NCI-H345 treated with DMSO at 0.1 percent for 48 hours (cell line): ENCODE results near the gene TSHZ3.

Source experiments
- DNase-seq: peaks from one replicate; lab custom pipeline; 2025; ENCODE audit not compliant: unreplicated experiment; lab: John Stamatoyannopoulos, UW

Gene TSHZ3

DNA sequence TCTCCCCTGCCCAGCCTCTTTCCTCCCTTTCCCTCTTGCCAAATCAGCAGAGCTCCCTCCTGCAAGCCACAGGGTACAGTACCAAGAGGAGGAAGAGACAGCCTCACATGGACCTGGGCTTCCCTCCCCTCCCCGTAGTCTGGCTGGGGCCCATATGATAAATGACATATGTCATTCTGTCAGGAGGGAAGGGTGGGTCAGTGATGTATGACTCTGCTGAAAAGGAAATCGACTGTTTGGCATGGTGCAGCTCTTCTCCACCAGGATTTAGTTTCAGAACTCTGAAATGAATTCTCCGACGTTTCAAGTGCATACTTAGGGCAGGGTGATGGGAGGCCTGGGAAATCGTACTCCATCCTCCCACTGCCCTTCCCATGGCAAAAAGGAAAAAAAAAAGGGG, 9.8 kb downstream of the TSHZ3 start:
- DNase-seq, result no peak

DNA sequence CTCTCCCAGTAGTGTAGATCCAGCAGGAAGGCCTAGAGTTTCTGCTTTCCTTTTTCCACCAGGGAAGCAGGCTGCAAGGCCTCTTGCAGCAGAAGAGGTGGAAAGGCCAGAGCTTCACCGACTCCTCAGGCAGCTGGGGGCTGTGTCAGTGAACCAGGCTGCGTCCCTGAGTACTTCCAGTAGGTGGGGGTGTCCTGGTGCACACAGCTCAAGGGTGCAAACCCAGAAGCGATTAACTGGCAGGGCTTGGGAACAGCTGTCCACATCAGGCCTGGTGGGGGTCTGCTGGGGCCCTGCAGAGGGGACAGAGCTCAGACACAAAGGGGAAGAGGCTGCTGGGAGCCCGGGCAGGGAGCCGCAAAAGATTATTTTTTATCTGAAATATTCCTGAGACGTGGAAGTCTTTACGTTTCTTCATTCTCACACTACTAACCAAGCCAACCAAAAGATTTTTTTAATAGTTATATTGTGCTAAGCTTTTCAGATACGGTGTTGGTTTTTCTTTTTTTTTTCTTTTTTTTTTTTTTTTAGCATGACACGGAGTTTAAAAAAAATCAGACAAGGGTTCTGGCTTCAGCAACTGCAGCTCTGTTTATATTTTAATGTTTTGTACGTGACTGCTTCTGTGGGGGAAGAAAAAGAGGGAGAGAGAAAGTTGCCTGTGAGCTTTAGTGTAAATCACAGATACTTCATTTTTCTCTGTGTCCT, 11.0 kb downstream of the TSHZ3 start:
- no peak for DNase-seq

DNA sequence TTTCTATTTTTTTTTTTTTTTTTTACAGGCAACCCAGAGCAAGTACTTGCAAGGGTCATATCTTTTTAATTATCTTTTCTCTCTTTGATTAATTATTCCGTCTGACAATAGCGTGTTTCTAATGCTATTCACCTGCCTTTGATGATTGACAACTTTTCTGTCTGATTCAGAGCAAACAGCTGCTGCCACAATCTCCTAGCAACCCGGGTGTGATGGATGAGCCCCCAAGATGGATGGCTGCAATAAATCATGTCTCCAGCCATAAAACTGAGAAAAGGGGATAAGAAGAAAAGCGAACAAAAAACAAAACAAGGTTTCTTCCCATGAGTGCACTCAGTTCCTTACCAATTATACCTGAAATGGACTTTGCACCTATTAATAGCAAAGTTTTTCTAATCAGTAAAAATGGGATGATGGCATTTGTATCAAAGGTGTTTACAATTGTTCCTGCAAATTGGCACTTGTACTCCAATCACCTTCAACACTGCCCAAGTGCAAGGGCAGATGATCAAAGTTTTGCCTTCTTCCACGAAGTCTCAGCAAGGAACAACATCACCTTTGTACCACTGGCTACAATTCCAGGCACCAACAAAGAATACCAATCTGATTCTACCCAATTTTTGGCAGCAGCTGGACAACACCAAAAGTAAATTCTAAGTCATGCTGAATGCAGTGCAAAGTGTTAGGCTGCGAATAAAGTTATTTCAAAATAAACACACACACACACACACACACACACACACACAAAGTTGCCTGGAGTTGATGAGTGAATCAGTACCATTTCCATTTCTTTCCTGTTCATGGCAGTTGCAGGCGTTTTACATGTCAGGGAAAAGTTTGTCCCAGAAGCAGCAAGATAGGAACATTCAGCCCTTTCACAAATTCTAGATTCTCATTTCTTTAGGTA, 12.0 kb downstream of the TSHZ3 start:
- DNase-seq, result no peak

DNA sequence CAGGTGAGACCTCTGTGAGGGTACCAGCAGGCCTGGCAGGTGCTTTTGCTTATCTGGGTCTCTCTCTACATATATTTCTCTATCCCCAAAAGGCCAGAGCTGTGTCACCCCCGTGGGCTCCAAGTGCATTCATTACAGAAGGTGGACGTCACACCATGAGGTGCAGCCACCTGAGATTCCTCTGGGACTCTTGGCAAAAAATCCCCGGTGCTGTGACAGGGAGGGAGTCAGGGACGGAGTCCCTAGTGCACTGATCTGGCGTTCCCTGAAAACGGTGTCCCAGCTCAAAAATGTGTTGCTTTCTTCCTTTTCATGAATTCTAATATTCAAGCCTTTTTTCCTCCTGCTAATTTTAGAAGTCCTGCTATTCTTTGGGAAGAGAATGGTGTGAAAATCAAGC, 13.5 kb downstream of the TSHZ3 start:
- DNase-seq, result no peak

DNA sequence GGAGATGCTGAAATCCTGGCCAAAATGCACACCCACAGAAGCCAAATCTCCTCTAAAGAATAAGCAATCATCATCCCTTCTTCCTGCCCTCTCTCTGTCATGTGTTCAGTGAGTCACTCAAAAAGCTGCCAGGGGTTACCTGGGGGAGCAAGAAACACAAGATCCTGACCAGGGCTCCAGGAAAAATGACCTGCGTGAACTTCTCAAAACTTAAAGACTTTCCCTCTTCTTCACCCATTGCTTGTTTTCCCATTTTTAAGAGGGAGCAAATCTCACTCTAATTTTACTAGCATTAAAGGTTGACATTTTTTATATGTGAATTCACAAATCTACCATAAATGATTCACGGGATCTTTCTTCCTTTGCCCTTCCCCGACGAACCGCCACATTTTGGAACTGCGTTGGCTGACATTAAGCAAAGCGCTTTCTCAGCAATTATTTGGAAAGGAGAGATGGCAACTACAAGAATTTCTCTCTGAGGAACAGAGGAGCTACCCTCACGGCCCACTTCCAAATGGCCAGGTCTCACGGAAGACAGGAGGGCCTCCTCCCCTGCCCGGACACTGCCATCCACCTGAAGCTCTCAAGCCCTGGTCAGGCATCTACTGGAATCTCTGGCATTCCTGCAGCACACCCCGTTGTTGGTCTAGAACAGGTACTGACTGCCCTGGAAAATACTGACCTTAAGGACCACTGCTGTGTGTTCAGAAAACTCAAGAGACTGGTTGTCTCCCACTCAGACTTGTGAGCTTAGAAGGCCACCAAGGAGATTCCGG, 14.2 kb downstream of the TSHZ3 start:
- no peak for DNase-seq

DNA sequence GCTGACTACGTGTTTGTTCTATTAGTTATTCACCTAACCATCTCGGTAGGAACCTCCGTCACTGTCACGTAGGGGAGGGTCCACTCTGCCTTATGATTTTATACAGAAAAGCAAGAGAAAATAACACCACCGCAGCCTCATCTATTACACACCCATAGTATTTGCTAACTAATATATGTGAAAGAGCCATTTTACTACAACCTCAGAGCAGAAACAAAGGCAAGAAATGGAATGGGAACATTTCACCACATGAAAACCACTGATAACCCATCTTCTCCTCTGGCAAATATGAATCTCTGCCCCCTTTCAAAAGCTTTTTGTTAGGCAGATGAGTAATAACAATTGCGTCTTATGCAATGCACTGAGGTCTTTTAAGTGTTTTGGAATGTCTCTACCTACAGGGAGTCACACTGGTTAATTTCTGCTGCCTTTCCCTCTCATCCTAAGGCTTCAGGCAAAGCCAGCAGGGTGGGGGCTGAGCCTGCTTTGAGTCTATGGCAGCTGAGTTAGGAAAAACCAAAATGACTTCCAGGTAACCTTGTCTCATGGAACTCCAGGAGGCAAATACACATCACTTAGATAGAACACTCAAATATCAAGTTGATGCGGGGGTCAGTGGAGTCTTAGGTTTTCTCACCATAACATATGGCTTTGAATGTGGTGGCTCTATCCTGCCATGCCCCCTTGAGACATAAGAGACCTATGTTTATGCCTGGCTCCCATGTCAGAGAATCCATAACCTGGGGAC, 15.0 kb downstream of the TSHZ3 start:
- DNase-seq, result no peak

DNA sequence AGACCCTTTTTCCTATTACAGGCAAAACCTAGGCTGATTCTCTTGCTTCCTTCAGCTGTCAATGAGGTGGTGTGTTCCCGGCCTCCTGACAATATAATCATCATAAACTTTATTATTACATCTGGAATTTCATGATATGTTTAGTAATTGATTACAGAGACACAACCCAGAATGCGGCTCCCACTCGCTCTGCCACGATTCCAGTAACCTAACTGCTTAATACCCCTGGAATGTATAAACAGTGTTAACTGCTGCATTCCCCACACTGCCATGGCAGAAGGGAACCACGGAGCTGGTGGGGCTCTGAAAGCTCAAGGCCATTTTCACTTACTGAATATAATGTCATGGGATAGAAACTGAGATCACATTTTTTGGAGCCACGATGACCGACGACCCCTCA, 17.1 kb downstream of the TSHZ3 start:
- no peak for DNase-seq

DNA sequence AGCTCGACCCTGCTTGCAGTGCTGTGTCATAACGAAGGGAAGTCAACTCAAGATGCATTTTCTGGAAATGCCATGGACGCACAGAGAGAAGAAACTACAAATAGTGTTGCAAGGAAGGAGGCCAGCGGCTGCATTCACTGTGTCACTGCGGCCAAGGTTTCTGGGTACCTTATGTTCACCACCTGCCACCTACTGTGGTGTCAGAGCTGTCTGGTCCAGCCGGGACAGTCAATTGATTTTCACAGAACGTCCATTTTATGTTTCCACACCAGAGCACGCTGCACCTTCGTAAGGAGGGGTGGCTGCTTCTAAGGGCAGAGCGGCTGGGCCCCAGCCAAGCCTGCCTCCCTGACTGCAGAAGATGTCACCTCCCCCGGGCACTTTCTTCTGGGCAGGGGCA, 17.7 kb downstream of the TSHZ3 start:
- no peak for DNase-seq

DNA sequence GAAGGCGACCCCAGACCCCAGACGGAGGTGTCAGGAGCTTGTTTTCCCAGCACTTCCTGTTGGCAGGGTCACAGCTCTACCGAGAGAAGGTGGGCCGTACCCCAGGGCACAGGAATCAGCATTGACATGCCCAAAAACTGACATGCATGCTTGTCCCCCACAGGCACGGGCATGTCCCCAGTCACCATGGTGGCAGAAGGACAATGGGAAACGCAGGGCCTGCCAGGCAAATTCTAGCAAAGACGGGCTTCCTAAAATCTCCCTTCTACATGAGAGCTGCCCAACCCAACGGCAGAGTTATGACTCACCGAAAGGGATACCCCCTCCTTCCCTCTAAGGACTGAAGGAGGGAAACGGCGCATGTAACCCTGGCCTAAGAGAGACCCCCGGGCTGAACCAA, 18.5 kb downstream of the TSHZ3 start:
- DNase-seq, result no peak

DNA sequence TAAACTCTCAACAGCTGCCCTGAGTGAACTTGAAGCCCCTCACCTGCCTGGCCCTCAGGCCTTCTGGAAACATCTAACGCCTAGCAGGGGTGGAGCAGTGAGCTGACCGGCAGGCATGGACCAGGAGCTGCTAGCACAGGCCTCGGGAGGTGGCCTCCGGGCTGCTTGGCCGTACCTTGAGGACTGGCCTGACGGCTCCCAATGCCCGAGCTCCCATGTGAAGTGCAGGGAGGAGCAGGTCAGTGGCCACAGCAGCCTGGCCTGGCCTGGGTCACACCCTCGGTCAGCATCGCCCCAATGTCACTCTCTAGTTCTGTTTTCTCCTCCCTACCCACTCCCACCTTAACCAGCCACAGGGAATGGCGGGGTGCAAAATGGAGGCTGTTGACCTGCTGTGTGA, 19.0 kb downstream of the TSHZ3 start:
- no peak for DNase-seq

DNA sequence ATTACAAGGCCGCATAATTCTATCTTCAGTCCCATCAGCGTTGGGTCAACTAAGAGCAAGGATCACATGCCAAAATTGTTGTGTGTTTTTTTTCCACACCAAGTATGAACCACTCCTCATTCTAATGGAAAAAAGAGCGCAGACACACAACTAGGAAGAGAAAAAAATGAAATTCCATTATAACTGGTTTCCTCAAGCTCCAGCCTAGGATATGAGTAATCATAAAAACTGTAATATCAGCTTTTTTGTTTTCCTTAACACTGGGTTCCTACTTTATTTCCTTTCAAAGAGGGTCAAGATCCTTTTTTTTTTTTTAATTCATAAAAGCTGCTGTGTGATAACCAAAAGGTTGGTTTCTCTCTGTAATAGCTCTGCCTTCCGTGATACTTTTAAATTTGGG, 19.4 kb downstream of the TSHZ3 start:
- no peak for DNase-seq

DNA sequence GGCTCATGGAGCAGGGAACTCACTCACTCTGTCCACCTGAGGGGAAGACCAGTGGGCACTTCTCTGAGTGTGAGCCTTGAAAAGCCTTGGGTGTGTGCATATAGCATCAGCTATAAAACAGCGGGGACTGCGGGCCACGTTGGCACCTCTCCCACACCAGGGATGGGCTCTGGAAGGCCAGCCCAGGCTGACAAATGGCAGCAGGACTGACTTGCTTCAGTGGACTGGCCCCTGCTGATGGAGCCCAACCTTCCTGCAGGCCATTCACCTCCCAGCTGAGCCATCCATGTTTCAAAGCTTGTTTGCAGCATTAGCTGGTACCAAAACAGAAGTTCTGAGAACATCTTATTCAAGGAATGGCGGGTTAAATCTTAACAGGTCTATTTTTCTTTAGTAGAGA, 21.0 kb downstream of the TSHZ3 start:
- no peak for DNase-seq

DNA sequence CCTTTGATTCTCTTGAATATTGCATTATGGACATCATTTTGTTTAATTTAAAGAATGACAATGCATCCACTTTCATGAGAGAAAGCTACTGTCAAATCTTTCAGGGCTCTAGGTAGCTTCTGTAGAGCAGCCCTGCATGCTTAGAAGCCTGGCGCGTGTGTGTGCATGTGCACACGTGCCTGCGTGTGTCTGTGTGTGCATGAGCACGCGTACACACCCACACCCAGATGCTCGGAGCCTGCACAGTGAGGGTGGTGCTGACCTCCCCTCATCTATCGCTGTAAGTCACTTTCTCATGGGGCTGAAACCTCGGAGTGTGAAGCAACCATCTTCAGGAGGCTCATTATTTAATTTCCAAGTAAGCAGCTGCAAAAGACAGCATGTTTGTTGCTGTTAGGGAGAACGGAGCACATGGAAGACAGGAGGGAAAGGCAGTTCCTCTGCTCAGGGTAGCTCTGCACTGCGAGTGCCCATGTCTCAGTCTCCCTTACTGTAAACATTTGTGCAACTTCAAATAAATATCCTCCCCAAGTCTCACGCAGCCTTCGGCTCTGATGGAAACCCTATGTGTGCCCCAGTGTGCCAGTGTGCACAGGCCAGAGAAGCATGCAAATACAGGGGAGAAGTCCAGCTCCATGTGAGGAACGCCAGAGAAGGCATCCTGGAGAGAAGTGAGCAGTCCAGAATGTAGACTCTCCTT, 22.8 kb downstream of the TSHZ3 start:
- DNase-seq, result no peak

DNA sequence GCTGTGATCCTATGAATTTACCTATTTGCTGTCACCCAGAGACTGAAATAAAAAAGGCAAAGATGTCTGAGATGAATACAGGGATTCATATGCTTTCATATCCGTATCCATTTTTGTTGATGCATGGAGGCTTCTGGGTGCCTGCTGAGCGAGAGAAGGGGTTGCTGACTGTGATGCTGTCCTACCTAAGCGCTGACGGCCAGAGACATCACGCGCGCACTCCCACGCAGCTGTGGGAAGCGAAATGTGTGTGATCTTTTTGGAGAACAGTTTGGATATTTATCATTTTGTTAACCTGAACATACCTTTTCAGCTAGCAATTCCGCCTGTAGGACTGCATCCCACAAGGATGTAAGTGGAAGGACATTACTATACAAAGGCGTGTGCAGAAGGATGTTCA, 23.9 kb downstream of the TSHZ3 start:
- DNase-seq, result no peak

DNA sequence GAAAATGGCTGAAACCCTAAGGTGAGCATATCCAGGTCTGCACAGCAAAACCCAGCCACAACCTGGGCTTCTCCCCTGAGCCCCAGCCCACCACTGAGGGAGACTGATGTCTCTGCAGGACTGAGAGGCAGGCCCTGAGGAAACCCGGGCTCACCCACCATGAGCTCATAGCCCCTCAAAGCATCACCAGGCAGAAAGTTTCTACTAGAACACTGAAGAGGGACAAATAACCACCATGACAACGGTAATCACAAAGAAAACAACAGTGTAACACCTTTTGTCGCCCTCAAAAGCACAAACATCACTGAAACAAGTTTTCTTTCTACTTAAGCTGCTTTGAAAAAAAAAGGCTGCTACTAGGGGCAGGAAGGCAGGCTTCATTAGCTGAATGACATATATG, 29.8 kb downstream of the TSHZ3 start:
- DNase-seq, result no peak

DNA sequence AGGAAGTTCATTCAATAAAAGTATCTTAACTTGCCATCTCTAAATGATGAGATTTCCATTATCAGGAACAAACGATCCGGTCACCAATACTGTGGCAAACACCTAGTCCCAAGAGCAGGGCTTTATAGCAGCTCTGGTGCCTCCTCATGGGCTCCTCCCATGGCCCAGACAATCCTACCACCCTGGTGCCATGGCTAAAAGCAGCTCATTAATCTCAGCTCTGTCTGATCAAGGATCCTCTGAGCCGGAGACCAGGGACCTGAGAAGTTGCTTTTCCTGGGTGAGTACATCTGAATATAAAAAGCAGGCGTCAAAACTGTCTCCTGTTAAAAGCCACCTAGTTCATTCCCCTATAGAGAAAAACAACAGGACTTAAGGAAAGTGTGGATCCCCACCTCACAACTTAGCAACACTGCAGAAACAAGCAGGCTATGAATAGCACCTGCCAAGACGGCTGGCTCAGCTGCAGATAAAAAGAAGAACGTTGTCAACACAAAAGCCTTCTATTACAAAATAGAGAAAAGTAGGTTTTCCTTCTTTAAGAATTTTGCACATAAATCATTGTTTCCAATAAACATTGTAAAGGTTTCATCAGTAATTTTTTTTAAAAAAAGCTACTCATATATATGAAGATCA, 30.3 kb downstream of the TSHZ3 start:
- DNase-seq, result no peak

DNA sequence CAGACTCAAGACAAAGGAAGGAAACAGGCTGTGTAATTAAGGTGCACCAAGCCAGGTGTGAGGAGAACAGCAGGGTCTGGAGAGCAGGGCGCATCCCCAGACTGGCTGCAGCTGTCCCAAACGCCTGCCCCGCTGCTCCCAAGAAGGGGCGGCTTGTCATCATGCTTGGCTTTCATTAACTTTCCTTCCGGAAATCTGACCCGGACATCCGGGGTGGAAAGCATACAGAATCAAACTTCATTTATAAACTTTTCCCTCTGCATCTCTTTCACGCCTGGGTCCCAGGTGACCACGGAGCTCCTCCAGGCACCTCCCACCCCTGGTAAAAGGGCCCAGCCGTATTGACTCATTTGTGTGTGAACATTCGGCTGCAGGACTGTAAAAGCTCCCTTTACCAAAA, 31.7 kb downstream of the TSHZ3 start:
- no peak for DNase-seq

DNA sequence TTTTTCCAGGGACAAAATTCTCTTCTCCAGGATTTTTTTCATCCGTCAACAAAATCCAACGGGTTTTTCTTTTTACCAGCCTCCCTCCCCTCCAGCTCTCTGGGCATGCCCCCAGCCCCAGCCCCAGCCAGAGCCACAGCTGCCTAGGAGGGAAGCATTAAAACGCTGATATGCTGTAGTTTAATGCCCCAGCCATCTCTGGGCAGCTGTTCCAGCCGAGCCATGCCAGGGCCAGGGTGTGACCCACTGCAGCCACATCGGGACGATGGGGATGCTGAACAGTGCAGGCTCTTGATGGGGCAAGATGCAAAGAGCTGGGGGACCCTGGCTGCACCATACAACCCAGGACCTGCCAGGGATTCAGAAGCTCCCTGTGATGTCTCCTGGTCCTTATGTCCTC, 32.1 kb downstream of the TSHZ3 start:
- DNase-seq, result no peak

DNA sequence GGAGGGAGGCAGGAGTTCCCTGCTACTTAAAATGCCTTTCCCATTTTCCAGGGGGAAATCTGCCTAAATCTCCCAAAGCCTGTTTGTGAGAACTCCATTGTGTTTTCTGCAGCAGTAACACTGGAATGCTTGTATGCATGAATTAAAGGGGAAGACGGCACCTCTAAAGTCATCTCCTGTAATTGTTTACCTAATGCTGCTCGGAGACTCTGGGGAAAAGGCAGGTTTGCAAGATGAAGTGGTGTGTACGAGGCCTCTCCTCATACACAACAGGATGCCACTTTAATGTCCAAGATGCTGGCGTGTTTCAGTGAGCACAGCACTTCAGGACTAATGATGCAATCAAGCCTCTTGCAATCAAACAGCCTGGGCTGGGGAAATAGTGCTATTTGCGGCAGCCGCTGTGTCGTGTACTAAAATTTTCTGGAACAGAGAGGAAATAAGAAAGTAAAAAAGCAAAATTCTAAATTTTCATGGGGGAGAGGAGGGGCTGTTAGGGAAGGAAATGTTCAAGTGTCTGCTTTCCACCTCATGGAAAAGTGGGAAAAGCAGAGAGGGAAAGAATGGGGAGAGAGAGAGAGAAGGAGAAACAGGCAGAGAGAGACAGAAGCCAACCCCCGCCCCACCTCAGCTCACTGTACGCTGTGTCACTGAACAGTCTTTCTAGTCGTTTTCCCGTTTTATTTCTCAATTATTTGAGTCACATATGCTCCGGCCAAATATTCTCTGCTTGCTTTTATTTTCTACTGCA, 32.9 kb downstream of the TSHZ3 start:
- DNase-seq, result no peak
